Measurements from ENCODE around the gene TWNK. TPM values are rescaled to one million over a fixed set of nuclear protein-coding genes. Genes with fewer than 3 reads are reported as not detected.
A peak's percentile ranks its signal among the peaks of the same experiment; 100 is the strongest.

Gene TWNK
- total and polyA plus RNA-seq, 2 of the 4 experiments (the other 2 are of a cell fraction) = 7.7 to 8.8 TPM

DNA sequence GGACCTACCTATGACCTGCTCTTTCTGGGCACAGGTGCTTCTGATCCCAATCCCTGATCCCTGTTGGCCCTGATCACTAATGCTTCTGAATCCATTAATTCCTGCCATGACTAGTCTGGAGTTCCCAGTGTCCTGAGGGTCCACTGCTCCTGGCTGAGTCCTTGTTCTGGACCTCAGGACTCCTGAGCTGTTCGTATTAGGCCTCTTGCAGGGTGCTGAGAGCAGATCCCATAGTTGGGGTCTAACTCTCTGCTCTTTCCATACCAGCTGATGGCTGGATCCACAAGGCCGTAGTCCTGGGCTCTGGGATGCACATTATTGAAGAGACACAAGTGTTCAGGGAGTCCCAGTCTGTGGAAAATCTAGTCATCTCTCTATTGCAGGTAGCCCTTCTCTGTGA, 7.0 kb upstream of the TWNK start:
- H2BK5ac ChIP-seq (ENCODE audit: low read depth, low read length, poor library complexity, severe bottlenecking) = no peak overlapping the region
- intact Hi-C loops (cut with micrococcal nuclease) (no loop called here), in situ Hi-C loops (cut with MboI; ENCODE audit: low sequenced_read_pairs) (no loop called here), dilution Hi-C loops (cut with HindIII; ENCODE audit: low sequenced_read_pairs, unreplicated experiment) (no loop called here)
- TF ChIP-seq MAZ (IDR thresholded peaks at IDR 0.05; ENCODE audit: borderline replicate concordance, low read depth, low read length) (no peak), MXI1 (IDR thresholded peaks at IDR 0.05; ENCODE audit: borderline replicate concordance, low read depth, low read length) (no peak), CHD1 (IDR thresholded peaks at IDR 0.05; ENCODE audit: low read depth, low read length) (no peak), POLR2A (IDR thresholded peaks at IDR 0.05; ENCODE audit: low read depth, low read length) (no peak), FOS (IDR thresholded peaks at IDR 0.05; ENCODE audit: low read depth, low read length) (no peak), NFE2L2 (IDR thresholded peaks at IDR 0.05; ENCODE audit: low read depth, low read length) (no peak), SMC3 (IDR thresholded peaks at IDR 0.05; ENCODE audit: low read depth, low read length) (no peak)
- TF ChIP-seq, protein P1, sequence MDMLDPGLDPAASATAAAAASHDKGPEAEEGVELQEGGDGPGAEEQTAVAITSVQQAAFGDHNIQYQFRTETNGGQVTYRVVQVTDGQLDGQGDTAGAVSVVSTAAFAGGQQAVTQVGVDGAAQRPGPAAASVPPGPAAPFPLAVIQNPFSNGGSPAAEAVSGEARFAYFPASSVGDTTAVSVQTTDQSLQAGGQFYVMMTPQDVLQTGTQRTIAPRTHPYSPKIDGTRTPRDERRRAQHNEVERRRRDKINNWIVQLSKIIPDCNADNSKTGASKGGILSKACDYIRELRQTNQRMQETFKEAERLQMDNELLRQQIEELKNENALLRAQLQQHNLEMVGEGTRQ (IDR thresholded peaks at IDR 0.05; ENCODE audit: low read depth, low read length) = no peak
- TF ChIP-seq, protein P2, sequence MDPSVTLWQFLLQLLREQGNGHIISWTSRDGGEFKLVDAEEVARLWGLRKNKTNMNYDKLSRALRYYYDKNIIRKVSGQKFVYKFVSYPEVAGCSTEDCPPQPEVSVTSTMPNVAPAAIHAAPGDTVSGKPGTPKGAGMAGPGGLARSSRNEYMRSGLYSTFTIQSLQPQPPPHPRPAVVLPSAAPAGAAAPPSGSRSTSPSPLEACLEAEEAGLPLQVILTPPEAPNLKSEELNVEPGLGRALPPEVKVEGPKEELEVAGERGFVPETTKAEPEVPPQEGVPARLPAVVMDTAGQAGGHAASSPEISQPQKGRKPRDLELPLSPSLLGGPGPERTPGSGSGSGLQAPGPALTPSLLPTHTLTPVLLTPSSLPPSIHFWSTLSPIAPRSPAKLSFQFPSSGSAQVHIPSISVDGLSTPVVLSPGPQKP (IDR thresholded peaks at IDR 0.05; ENCODE audit: borderline replicate concordance, low read depth, low read length) = no peak
- no peak overlapping the region for H3K4me3 ChIP-seq (ENCODE audit: insufficient read depth, low read depth, low read length)
- no peak overlapping the region for H2AK9ac ChIP-seq (replicated peaks; ENCODE audit: low read depth, low read length, poor library complexity)
- no peak overlapping the region for H3K56ac ChIP-seq (ENCODE audit: extremely low read depth, insufficient read depth, low read length)
- H4K8ac ChIP-seq (ENCODE audit: low read depth in 2 of 2, low read length in 2 of 2) = no peak overlapping the region
- H2AK5ac ChIP-seq (ENCODE audit: low read depth, low read length) = no peak overlapping the region
- H2BK15ac ChIP-seq (ENCODE audit: low read depth, low read length) = no peak overlapping the region
- H4K20me1 ChIP-seq (ENCODE audit: insufficient read depth, low read length) = no peaks in the 10 kb centered on the region; the same call in none of the 2 replicates
- no peaks in the 10 kb centered on the region for H3K27me3 ChIP-seq (ENCODE audit: control insufficient read depth, insufficient read depth, low read length)
- H3K18ac ChIP-seq (ENCODE audit: low read depth, low read length) = no peak overlapping the region
- H4K5ac ChIP-seq (ENCODE audit: low read depth, low read length) = no peak overlapping the region
- ChIA-PET CTCF (no interaction called here), POLR2A (ENCODE audit: unreplicated experiment) (no interaction called here)
- no peak overlapping the region for H3K27ac ChIP-seq (ENCODE audit: insufficient read depth, low read length)
- H2BK120ac ChIP-seq (ENCODE audit: low read depth, low read length) = no peak overlapping the region
- no peak overlapping the region for H3K14ac ChIP-seq (replicated peaks; ENCODE audit: low read depth, low read length)
- H4K91ac ChIP-seq (ENCODE audit: insufficient read depth, low read depth, low read length) = no peak overlapping the region
- 29% methylated on average over 1 of the region's 2 CpGs; no CpG with 5 or more reads in 1 of the 2 experiments for WGBS, 2 experiments (ENCODE audit: extremely low coverage in 2 of 2, insufficient read length in 1 of 2)
- peak overlapping the region; percentile 33 for H2AFZ ChIP-seq (replicated peaks; ENCODE audit: low read length, poor library complexity)
- BruUV-seq (replicated peaks) = no TSS peak
- H3K36me3 ChIP-seq (ENCODE audit: control insufficient read depth, insufficient read depth, low read length) = peaks cover 32% of the 10 kb centered on the region
- H3K4me2 ChIP-seq (ENCODE audit: low read depth, low read length) = no peak overlapping the region
- H3K4me1 ChIP-seq (ENCODE audit: control insufficient read depth, insufficient read depth, low read length) = no peaks in the 10 kb centered on the region
- no peak overlapping the region for H3K9ac ChIP-seq (ENCODE audit: low read depth, low read length)
- ATAC-seq (ENCODE audit: low read depth) (no peak), DNase-seq (no peak)
- H3K79me1 ChIP-seq (ENCODE audit: low read depth in 1 of 2, low read length in 2 of 2) = peaks cover 4 to 12% of the 10 kb centered on the region in 2 experiments; a peak in 3 of 4 replicates
- no peaks in the 10 kb centered on the region for H3K9me3 ChIP-seq (ENCODE audit: control insufficient read depth, insufficient read depth, low read length)
- H2BK20ac ChIP-seq (ENCODE audit: low read depth, low read length) = no peak overlapping the region
- no peak overlapping the region for H3K4ac ChIP-seq (ENCODE audit: low read depth, low read length)
- peaks cover 8% of the 10 kb centered on the region for H3K9me1 ChIP-seq (ENCODE audit: insufficient read depth, low read length)
- H3K23ac ChIP-seq (ENCODE audit: low read depth, low read length) = no peak overlapping the region
